Liver (tissue), 9 donors: Measurements from ENCODE around the gene TDRD6. TPM values are rescaled to one million over a fixed set of nuclear protein-coding genes. Genes with fewer than 3 reads are reported as not detected.

ENCODE experiments used
- DNase-seq: peaks from one replicate; pipeline ENCODE4 v3.0.0-alpha.2; 2017; ENCODE audit warnings: low spot score
- H3K27ac ChIP-seq, 2 donors: one replicate each; pipeline ENCODE4 v1.7.0; 2013; ENCODE audit warnings: inconsistent platforms in 2 of 2, low read length in 2 of 2, control low read depth in 1 of 2, low read depth in 1 of 2, mild to moderate bottlenecking in 1 of 2
- H3K27me3 ChIP-seq, 4 donors: one replicate each; pipeline versions ENCODE4 v1.6.1 to v1.7.0; 2013; ENCODE audit warnings: low read length in 3 of 4, inconsistent platforms in 1 of 4, mild to moderate bottlenecking in 1 of 4, moderate library complexity in 1 of 4; ENCODE audit not compliant: control insufficient read depth in 4 of 4, insufficient read depth in 4 of 4
- H3K36me3 ChIP-seq, 4 donors: one replicate each; pipeline versions ENCODE4 v1.6.1 to v1.7.0; 2013; ENCODE audit warnings: low read length in 3 of 4, mild to moderate bottlenecking in 3 of 4, low read depth in 1 of 4, moderate library complexity in 1 of 4; ENCODE audit not compliant: control insufficient read depth in 4 of 4, insufficient read depth in 3 of 4
- H3K4me1 ChIP-seq, 4 donors: one replicate each; pipeline versions ENCODE4 v1.6.1 to v1.7.0; 2013; ENCODE audit warnings: low read length in 3 of 4, mild to moderate bottlenecking in 3 of 4, moderate library complexity in 1 of 4; ENCODE audit not compliant: control insufficient read depth in 4 of 4, insufficient read depth in 4 of 4
- H3K4me3 ChIP-seq, 3 donors: one replicate each; pipeline versions ENCODE4 v1.6.1 to v1.7.0; 2013; ENCODE audit warnings: low read length in 3 of 3, control low read depth in 1 of 3, low read depth in 1 of 3, mild to moderate bottlenecking in 1 of 3
- H3K9ac ChIP-seq, 2 donors: one replicate each; pipeline ENCODE4 v1.7.0; 2013; ENCODE audit warnings: low read length in 2 of 2, mild to moderate bottlenecking in 2 of 2, moderate library complexity in 2 of 2, control low read depth in 1 of 2, low read depth in 1 of 2
- H3K9me3 ChIP-seq, 4 donors: one replicate each; pipeline versions ENCODE4 v1.6.1 to v1.7.0; 2013; ENCODE audit warnings: low read length in 3 of 4; ENCODE audit not compliant: control insufficient read depth in 4 of 4
- ATF3 ChIP-seq: IDR thresholded peaks from 2 replicates; pipeline ENCODE4 v1.6.1; 2016; ENCODE audit warnings: antibody characterized with exemption
- CTCF ChIP-seq: fragments of 150-350 bp; IDR thresholded peaks from 2 replicates; pipeline ENCODE4 v1.5.1; 2017; ENCODE audit warnings: improper control_type of control experiment, low read depth, low read length; ENCODE audit not compliant: missing input control
- EGR1 ChIP-seq, 2 donors: IDR thresholded peaks; 2 replicates each; pipeline ENCODE4 v1.6.1; 2016 to 2018; ENCODE audit warnings: antibody characterized with exemption in 2 of 2, low read depth in 2 of 2
- FOXA1 ChIP-seq: IDR thresholded peaks from 2 replicates; pipeline ENCODE4 v1.6.1; 2016; ENCODE audit warnings: antibody characterized with exemption
- FOXA2 ChIP-seq: IDR thresholded peaks from 2 replicates; pipeline ENCODE4 v1.6.1; 2016; ENCODE audit warnings: antibody characterized with exemption
- GABPA ChIP-seq, 2 donors: IDR thresholded peaks in 1 of 2; conservative IDR thresholded peaks in 1 of 2; 2 replicates each; pipeline ENCODE4 v1.6.1; 2016; ENCODE audit warnings: antibody characterized with exemption in 2 of 2, mild to moderate bottlenecking in 1 of 2, moderate library complexity in 1 of 2
- HNF4A ChIP-seq, 2 donors: conservative IDR thresholded peaks; 2 replicates each; pipeline ENCODE4 v1.6.1; 2016; ENCODE audit warnings: antibody characterized with exemption in 2 of 2, mild to moderate bottlenecking in 2 of 2
- HNF4G ChIP-seq: IDR thresholded peaks from 2 replicates; pipeline ENCODE4 v1.6.1; 2016; ENCODE audit warnings: antibody characterized with exemption
- JUND ChIP-seq, 2 donors: IDR thresholded peaks; 2 replicates each; pipeline ENCODE4 v1.6.1; 2016; ENCODE audit warnings: antibody characterized with exemption in 2 of 2
- MAX ChIP-seq: IDR thresholded peaks from 2 replicates; pipeline ENCODE4 v1.6.1; 2016; ENCODE audit warnings: antibody characterized with exemption
- NR2F2 ChIP-seq: IDR thresholded peaks from 2 replicates; pipeline ENCODE4 v1.6.1; 2016; ENCODE audit warnings: antibody characterized with exemption
- RAD21 ChIP-seq, 2 donors: IDR thresholded peaks; 2 replicates each; pipeline ENCODE4 v1.6.1; 2016; ENCODE audit warnings: antibody characterized with exemption in 2 of 2, mild to moderate bottlenecking in 2 of 2
- REST ChIP-seq: IDR thresholded peaks from 2 replicates; pipeline ENCODE4 v1.6.1; 2016; ENCODE audit warnings: antibody characterized with exemption, mild to moderate bottlenecking
- RXRA ChIP-seq, 2 donors: IDR thresholded peaks; 2 replicates each; pipeline ENCODE4 v1.6.1; 2017 to 2018; ENCODE audit warnings: antibody characterized with exemption in 2 of 2, mild to moderate bottlenecking in 1 of 2
- SP1 ChIP-seq: IDR thresholded peaks from 2 replicates; pipeline ENCODE4 v1.6.1; 2018; ENCODE audit warnings: antibody characterized with exemption, mild to moderate bottlenecking
- TAF1 ChIP-seq: conservative IDR thresholded peaks from 2 replicates; pipeline ENCODE4 v1.6.1; 2016; ENCODE audit warnings: antibody characterized with exemption, mild to moderate bottlenecking
- YY1 ChIP-seq: IDR thresholded peaks from 2 replicates; pipeline ENCODE4 v1.6.1; 2016; ENCODE audit warnings: antibody characterized with exemption, mild to moderate bottlenecking
- ZBTB33 ChIP-seq: IDR thresholded peaks from 2 replicates; pipeline ENCODE4 v1.6.1; 2016; ENCODE audit warnings: antibody characterized with exemption
- WGBS: extraction: QIAGEN DNeasy Blood & Tissue Kit; methylation state at CpG from one replicate; pipeline ENCODE4 v1.1.7; 2013; 5-methylcytosine and 5-hydroxymethylcytosine counted together
- polyA plus RNA-seq, 2 donors: library from polyadenylated mRNA; stranded (reverse) in 1 of 2; unstranded in 1 of 2; fragments of 200-250 nt in 1 of 2; fragments of >200 nt in 1 of 2; fragmentation: Nextera tagmentation in 1 of 2; extraction: Ambion mirVana in 1 of 2; gene quantifications; one replicate each; pipeline versions ENCODE4 v1.2.1 to v1.2.3, GENCODE V29; 2013 to 2015
- total RNA-seq, 2 donors: library from RNA; depleted of rRNA; stranded (reverse); fragments of >200 nt; gene quantifications; one replicate each; pipeline ENCODE4 v1.2.3, GENCODE V29; 2014
- donor health status: healthy.
- donor health status: healthy.
- donor health status: healthy.
- donor health status: healthy.
- donor health status: healthy.

The TDRD6 gene
- total and polyA plus RNA-seq, 4 donors: 0.07 to 2.0 (median 0.53) TPM

GRCh38 chr6:46648869-46649492, 38.7 kb upstream of the TDRD6 start (continued):
- TF ChIP-seq ZBTB33: peak; percentile 50

GRCh38 chr6:46651006-46651405, 36.7 kb upstream of the TDRD6 start:
- peak; percentile 33 for TF ChIP-seq FOXA2
- peak in 1 of 2 donors; percentile 53 for TF ChIP-seq RXRA (IDR thresholded peaks at IDR 0.05)
- TF ChIP-seq FOXA1: no peak
- peak; percentile 75 for TF ChIP-seq TAF1
- TF ChIP-seq HNF4G: no peak
- no peak for TF ChIP-seq YY1
- TF ChIP-seq JUND (IDR thresholded peaks at IDR 0.05): peak; percentile 30 to 32
- no peak for TF ChIP-seq GABPA (IDR thresholded peaks at IDR 0.05 in 1 of 2, conservative IDR thresholded peaks at IDR 0.05 in 1 of 2)
- TF ChIP-seq HNF4A (conservative IDR thresholded peaks at IDR 0.05): peak; percentile 29 to 45
- peak; percentile 12 for TF ChIP-seq MAX
- TF ChIP-seq ZBTB33: peak; percentile 24
- TF ChIP-seq NR2F2: no peak
- peak in 1 of 2 donors; percentile 9 for TF ChIP-seq RAD21 (IDR thresholded peaks at IDR 0.05)
- no peak for TF ChIP-seq CTCF
- peak in 1 of 2 donors; percentile 33 for TF ChIP-seq EGR1 (IDR thresholded peaks at IDR 0.05; ENCODE audit: low read depth in 2 of 2)
- no peak for TF ChIP-seq REST
- TF ChIP-seq SP1: peak; percentile 37
- TF ChIP-seq ATF3: peak; percentile 27
- H3K9ac ChIP-seq: peak overlapping the region; percentile 59 to 88
- peak overlapping the region; percentile 43 to 95 (median 51) for H3K4me3 ChIP-seq
- H3K27me3 ChIP-seq: no peaks in the 10 kb centered on the region
- 34% methylated on average over 1 of the region's 1 CpG for WGBS
- peak overlapping the region; percentile 10 to 58 for H3K27ac ChIP-seq
- H3K36me3 ChIP-seq: no peaks in the 10 kb centered on the region
- no peaks in the 10 kb centered on the region for H3K9me3 ChIP-seq
- H3K4me1 ChIP-seq: peaks cover 7 to 28% (median 19%) of the 10 kb centered on the region in 4 donors
- DNase-seq: no peak
